Vein endothelial cell (primary cell): Measurements from ENCODE around the gene ATP8A1. TPM values are rescaled to one million over a fixed set of nuclear protein-coding genes. Genes with fewer than 3 reads are reported as not detected.

ENCODE experiments used
- total RNA-seq: library from RNA; depleted of rRNA; stranded (reverse); fragments of >200 nt; gene quantifications from 2 replicates; pipeline ENCODE4 v1.2.3, GENCODE V29; 2012

The ATP8A1 gene
- 4.6 and 15.0 TPM in 2 replicates for total RNA-seq

DNA sequence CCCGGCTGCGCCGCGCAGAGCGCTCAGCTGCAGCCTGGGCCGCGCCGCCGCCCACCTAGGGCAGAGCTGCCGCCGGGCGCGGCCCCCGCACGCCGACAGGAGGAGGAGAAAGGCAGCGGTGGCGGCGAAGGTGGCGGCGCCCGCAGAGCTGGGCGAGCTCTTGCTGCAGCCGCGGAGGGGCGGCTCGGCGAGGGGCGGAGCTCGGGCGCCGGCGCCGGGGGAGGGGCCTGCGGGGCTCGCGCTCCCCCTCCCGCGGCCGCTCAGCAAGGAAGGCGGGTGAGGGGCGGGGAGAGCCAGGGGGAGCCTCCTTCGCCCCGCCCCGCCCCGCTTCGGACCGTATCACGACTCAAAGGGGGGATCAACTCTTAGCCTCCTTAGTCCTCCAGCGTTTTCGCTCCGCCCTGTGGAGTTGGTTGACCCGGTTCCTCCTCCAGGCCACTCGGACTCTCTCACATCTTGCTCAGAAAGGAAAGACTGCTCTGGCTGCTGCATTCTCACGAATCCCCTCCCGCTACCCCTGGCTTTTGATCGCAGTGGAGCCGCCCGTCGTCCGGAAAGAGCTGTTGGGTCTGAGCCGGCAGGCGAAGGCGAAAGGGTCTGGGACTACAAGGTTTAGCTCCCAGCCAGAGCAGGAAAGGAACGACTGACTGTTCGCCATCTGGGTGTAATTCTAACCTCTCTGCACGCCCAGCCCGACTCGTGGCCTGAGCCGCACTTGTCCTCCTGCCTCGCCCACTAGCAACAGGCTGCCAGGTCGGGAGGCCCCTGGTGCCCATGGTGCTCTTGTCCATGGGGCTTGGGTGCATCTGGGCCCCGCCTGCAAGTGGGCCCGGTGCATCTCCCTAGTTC lies at the start of gene ATP8A1:
ATP8A1 (minus strand) TSS at position 162 of the 849 bp plus-strand sequence. CDS start 232 bp downstream, outside the sequence.

DNA sequence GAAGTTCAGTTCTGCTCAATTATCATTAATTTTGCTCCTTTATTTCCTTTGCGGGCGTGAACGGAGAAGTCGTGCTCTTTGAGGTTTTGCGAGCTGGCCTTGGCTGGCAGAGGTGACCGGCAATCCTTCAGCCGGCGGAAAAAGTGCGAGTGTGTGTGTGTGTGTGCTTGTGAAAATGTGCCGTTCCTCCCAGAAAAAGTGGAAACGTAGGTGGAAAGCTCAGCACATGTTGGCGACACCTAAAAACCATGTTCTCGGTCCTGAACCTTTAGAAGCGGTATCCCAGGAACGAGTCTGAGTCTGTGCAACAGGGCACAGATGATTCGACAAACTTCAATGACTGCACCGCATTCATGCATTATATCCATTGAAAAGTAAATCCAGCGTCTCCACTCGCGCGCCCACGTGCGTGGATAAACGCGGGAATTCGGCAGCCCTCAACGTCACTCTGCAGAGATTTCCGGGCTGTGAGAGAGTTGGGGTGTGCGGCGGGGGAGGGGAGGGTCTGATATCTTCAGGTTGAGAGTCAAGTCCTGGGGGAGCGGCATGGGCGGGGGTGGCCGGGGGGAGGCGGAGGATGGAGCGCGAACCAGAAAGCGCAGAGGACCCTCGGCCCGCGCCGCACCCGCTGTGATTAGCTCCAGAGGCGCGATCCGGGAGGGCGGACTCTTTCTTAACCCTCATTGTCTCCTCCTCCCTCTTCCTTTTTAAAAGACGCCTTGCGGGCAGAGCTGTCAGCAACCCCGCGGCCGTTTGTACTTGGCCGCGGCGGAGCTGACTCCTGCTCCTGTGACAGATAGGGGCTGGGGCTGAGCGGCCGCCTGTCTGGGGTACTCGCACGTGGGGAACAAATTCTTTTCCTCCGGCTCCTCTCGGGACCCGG lies 259.9 kb downstream of the ATP8A1 start, which contains the start of gene SHISA3:
SHISA3 (plus strand) TSS at position 737 of the 883 bp plus-strand sequence. CDS start 569 bp downstream, outside the sequence.

Other genes with a start within 250 kb of the ATP8A1 start
- gene GRXCR1, start 235.6 kb upstream of the ATP8A1 start, total RNA-seq, result not detected in 2 replicates